GM18909 (cell line): ENCODE data around the gene DPM2.

Source experiments
- ATAC-seq: cut with Tn5 transposase; IDR thresholded peaks from one replicate; pipeline ENCODE4 v1.9.1; 2021; ENCODE audit warnings: mild to moderate bottlenecking; ENCODE audit not compliant: unreplicated experiment, poor library complexity

DPM2 gene

DNA sequence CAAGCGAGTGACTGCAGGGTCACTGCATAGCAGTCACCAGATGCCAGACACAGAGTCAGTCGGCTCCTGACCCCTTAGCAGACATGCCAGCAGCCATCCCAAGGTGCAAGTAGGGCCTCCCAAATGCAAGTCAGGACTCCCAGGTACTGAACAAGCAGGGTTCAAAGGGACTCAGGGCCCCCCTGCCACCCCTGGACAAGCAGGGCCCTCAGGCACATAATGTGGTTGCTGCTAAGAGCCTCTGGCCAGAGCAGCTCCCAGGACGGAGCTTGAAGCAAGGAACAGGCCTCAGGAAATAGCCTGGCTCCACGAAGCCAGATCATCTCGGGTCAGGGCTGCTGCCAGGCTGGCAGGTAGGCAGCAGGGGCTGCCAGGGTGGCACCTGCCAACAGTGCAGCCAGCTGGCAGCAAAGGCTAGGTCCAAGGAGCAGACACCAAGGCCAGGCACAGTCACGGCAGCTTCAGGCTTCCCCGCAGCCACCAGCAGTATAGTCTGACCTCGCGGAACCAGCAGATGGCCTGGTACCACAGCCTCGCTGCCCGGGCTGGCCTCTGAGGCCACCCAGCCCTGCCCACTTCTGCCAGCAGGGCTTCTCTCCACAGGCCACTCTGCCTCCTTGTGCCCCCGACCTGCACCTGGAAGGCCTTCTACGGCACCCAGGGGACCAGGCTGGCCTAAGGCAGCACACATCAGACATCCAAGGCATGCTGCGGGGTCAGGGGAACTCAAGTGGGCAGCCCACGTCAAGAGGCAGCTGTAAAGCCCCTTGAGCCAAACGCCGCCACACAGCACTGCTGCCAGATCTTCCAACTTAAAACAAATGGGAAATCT is 35.7 kb upstream of the DPM2 start:
- ATAC-seq = no peak

DNA sequence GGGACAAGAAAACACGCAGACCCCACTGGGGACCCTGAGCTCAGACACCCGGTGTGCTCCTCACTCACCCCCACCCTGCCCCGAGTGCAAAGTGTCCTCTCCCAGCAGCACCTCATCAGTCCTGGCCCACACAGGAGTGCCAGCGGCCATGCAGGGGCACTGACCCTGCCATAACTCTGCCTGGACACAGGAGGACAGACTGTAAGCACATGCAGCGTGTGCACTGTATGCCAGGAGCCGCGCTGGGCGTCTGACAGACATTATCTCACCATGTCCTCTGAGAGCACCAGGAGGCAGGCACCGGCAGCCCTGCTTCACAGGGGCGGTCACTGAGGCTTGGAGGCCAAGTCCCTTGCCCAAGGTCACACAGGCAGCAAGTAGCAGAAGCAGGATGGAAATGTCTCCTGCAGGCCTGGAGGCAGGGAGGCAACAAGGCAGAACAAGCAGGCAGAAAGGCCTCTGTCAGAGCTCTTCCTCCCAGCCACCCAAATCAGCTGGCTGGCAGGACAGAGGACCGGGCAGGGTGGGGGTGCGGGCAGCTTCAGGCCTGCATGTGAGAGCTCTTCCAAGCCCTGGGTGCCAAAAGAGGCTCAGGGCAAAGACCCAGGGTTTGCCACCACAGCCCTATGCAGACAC is 34.7 kb upstream of the DPM2 start:
- no peak for ATAC-seq

DNA sequence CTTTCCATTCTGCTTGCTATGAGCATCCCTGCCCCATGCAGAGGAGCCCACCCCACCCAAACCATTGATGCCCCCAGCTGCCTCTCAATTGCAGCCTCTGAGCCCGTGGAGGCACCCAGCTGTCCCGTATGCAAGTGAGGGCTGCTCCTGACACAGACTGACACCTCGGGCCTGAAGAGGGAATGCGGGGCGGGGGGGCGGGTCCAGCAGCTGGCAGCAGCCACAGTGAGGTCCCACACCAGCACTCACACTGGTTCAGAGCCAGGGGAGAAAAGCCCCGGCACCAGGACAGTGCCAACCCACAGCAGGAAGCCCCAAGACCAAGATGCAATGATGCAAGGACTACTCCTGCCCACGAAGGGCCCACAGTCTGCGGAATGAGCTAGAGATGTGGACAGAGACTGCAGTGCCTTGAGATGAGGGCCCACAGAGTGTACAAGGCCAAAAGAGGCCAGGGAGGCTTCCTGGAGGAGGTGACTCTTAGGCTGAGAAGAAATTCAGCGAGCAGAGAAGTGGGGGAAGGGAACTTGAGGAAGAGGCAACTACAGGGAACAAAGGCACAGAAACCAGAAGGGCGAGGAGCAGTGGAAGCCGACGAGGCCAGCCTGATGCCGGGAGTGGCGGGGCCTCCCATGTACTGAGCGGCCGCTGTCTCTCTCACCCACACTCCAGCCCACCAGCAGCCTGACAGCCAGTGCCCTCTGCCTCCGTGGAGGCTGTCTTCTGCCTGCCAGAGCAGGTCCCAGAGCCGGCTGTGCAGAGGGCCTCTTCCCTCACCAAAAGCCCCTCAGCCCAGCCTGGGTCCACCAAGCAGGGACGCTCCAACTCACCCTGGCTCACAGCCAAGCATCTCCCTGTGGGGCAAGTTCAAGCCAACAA is 33.9 kb upstream of the DPM2 start:
- ATAC-seq = no peak

DNA sequence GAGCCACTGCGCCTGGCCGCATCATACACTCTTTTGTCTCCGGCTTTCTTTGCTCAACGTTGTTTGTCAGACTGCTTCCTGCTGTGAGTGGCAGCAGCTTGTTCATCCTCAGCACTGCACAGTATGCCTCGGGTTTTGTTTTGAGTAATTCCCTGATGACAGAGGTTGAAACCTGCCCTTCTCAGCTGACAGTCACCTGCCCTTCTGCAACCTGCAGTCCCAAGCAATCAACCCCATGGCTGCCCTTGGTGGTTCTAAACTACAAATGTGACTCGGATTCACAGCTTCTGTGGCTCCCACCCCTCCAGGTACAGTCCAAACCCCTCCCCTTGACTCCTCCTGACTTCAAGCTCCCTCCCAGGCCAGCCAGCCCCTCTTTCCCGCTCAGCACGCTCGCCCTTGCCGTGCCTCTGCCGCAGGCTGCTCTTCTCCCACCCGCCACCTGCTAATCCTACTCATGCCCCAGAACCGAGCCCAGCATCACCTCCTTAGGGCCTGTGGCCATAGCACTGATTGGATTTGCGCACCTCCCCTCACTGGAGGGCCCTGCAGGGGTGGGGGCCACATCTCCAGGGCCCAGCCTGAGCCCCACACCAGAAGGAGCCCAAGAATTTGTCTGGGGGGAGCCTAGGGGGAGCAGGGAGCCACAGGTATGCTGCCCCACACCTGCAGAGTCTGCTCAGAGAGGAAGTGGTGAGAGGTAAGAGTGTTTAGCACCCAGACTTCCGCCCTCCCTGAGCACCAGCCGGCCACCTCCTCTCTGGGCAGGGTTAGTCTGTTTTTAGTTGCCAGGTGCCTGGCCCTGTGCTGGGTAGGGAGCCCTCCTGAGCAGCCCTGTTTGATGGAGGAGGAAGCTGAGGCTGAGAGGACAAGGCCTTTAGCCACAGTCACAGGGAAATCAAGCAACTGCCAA is 33.0 kb upstream of the DPM2 start:
- peak; percentile 73 for ATAC-seq

DNA sequence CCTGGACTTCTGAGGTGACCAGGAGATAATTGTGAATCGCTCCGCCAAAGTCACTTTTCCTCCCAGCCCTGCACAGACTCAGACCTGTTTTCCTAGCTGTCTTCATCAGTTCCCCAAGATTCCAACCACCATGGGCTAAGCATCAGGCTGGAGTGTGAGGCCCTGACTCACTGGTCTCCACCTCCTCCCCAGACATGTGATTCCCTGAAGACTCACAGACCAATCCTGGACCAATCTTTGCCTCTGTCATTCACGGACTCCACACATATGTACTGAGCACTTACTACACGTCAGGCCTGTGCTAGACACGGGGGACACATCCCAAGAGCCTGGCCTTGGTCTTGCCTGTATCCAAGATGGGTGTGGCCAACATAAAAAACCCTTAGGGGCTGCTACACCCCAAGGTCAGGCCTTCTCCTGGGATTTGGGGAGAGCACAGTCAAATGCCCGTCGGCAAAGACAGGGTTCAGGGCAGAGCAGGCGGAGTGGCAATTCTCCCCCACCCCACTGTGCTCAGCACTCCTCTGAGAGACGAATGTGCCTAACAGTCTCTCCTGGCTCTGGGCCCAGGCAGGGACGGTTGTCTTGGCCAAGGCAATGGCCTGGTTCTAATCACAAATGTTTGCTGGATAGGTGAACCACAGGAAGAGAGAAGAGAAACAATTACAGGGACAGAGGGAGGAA is 31.2 kb upstream of the DPM2 start:
- ATAC-seq = no peak

DNA sequence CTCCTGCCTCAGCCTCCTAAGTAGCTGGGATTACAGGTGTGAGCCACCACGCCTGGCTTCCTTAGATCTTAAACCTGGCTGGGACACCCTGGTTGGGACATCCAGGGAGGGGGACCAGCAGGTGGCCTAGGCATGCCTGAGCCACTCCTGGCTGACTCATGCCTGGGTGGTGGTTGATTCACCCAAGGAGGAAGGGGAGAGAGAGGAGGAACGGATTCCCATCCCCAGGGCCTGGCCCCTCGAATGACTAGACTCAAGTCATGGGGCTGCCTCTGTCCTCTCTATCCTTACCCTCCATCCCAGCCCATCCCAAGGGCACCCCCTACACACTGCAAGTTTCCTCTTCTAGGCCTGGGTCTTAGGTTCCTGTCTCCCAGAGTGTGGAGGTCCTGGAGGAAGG is 30.4 kb upstream of the DPM2 start:
- no peak for ATAC-seq

DNA sequence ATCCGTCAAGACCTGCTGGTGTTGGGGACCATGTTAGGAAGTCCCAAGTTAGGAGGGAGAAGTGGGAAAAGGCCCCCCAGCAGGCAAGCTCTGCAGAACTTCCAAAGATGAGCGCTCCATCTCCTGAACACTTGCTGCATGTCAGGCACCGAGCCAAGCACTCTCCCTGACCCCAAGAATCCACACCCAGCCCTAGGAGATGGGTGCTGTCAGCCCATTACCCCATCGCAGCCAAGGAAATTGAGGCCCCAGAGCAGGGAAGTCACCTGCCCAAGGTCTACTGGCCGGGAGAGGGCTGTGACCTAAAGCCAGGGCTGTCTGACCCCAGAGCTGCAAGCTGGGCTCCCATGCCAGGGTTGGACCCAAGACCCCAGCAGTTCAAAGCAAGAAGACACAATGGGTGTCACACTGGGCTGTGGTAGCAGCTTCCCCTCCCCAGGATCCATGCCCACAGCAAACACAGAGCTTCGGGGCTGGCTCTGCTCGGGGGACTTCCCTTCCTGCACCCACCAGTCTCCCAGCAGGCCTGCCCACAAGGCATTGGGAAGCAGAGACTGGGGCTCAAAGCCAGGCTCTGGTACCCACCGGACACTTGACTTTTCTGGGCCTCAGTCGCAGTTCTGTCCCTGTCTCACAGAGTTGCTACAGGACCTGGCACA is 29.6 kb upstream of the DPM2 start:
- no peak for ATAC-seq

DNA sequence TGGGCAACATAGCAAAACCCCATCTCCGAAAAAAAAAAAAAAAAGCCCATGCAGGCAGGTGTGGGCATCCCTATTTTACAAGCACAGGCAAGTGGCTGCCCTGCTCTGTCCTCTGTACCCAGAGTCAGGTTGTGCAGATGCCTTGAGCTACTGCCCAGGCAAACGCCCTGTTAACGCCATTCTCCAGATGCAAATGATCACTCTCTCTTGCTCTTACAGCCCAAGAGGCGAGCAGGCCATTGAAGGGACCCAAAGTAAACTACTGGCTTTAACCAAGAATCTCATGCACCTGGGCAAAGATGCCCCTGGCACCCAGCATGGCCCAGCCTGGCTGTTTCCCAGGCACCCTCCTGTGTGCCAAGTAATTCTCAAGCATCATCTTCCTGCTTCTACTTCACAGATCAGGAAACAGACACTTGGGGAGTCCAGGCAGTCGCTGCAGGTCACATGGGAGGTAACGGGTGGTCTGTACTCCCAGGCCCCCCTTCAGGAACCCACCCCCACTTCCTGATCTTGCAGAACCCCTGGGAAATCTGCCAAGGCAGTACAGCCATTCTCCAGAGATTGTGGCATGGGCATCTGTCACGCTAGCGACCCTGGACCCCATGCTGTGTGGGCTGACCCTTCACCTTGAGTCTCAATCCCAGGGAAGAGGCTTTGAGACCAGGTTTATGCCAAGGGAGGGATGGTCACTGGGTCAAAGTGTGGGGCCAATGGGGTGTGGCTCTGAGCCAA is 28.9 kb upstream of the DPM2 start:
- no peak for ATAC-seq

DNA sequence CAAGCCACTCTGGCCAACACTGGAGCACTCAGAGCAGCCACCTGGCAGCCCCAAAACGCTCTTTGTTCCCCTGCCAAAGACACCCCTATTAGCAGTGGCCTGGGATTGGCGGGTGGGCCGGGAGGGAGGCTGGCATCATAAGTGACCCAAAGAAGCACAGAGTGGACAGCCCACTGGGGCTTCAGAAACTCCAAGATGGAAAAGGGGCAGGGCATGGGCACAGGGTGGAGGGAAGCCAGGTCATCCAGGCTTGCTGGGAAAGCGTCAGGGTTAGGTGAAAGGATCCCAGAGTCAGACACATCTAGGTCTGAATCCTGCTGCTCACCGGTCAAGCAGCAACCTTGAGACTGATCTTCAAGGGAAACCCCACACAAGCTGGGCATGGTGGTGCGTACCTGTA is 28.3 kb upstream of the DPM2 start:
- no peak for ATAC-seq

DNA sequence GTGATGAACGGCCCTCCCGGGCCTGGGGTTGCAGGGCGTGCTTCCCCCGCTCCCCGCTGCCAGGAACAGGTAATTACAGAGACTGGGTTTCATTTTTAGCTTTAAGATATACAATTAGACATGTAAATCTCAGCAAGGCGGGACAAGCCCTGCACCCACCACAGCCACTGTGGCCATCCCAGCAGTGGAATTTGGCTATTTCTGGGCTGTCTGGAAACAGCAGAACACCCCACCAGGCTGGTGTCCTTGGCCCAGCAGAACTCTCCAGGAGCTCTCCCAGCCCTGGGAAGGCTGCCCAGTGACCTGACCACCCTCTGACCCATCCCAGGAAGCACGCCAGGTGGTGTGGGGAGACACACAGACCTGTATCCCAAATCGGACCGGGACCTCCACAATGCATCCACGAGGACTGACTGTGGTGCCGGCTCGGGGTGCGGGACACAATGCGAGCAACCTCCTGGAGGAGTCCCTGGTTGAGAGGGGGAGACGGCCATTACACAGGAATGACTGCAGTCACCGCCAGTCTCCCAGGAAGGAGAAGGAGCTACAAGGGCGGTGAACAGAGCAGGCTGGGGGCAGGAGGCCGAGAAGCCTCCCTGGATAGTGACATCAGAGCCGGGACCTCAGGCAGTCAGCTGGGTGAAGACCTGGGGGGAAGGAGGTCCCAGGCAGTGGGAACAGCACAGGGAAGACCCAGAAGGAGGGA is 25.9 kb upstream of the DPM2 start:
- ATAC-seq = no peak

DNA sequence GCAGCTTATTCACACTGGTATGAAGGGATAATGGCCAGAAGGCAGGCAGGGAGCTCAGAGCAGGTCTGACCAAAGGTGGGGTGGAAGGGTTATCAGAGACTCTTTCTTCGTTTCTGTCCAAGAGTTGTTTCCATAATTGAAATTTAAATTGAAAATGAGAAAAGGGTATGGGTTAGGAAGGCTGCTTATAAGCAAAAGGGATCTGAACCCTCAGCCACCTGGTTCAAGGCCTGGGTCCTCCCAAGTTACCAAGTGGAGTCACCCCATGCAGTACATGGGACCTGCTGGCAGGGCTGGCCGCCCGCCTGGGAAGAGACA is 25.3 kb upstream of the DPM2 start:
- no peak for ATAC-seq

DNA sequence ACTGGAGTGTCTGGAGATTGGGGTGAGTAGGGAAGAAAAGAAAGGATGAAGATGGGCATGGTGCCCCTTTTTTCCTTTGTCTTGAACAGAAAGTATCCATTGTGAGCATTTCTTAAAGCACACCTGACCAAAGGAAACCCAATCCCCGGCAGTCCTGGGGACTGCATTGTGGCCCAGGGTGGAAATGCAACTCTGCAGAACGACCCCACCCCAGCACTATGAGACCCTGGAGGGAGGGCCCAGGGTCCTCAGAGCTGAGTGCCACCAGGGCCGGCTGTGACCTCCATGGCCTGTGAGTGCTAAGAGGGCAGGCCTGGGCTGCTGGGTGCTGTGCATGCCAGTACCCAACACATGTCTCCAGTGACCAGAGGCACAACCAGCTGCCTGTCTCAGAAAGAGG is 24.6 kb upstream of the DPM2 start:
- ATAC-seq = no peak

DNA sequence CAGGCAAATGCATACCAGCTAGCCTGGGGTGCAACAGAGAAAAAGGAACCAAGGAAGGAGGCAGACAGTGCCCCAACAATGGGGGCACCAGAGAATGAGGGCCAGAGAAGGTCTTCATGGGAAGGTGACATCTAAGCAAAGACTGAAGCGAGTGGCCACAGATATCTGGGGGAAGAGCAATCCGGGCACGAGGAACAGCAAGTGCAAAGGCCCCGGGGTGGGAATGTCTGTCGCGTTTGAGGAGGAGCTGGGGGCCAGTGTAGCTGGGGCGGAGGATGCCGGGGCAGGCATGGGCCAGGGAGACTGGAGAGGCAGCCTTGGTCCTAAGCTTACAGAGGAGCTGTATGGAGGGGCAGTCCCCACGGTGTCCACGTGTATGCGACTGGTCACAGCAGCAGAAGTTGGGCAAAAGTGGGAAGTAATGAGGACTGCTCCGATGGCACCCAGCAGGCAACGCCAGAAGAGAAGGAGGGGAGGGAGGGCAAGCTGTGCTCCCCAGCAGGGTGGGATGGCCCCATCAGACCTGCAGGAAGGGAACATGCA is 24.0 kb upstream of the DPM2 start:
- ATAC-seq = no peak

DNA sequence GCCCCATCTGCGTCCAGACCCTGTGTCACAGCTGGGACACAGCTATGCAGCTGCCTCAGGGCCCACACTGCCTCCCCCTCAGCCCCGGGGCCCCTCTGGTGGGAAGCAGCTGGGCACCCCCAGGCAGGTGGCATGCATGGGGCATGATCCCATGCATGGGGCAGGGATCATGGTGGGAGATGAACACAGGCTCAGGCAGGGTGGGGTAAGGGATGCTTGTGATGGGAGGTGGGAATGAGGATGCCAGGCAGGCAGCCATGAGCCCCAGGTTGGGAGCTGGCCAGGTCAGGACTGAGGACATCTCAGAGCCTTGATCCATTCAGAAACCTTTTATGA is 23.5 kb upstream of the DPM2 start:
- no peak for ATAC-seq

DNA sequence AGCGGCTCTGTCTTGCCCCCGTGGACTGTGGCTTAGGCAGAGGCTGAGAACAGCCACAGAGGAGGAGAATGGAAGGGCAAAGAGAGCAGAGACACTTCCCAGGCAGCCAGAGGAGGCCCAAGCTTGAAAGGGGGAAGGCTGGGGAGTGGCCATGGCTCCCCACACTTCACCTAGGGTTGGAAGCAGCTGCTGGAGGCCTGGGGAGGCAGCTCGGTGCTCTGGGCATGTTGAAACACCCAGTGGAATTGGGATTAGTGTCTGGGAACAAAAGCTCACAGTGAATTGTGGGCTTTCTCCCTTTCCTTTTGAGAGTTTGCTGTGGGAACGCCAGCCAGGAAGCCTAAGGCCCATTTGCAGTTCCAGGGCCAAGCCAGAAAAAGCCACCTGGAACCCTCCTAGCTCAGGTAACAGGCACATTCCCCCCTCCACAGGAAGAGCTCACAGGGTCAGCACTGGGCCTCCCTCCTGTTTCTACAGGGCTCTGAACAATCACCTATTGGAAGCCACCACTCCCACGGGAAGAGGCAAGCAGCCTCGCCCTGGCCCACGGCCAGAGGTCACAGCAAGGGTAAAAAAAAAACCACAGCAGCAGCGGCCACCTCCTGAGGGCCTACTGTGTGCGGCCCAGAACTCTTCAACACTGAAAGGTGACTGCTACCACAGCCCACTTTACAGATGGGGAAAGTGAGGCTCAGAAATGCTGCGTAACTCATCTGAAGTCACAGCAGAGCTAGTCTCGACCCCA is 22.9 kb upstream of the DPM2 start:
- ATAC-seq = no peak

DNA sequence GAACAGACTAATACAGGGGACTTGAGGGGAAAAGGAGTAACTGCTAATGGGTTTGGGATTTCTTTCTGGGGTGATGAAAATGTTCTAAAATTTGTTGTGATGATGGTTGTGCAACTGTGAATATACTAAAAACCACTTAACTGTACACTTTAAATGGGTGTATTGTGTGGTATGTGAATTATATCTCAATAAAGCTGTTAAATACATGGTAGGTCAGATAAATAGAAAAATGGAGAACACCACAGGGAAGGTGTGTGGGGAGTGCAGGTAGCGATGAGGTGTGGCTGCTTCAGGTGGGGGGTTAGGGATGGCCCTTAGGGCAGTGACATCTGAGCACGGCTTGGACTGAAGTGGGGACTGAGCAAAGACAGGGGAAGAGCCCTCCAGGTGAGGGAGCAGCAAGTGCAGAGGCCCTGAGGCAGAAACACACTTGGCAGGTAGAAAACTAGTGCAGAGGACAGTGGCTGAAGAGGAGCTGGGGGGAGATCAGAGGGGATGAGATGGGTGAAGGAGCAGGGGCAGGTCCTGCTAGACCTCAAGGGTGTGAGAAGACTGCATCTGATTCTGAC is 22.3 kb upstream of the DPM2 start:
- ATAC-seq = no peak

DNA sequence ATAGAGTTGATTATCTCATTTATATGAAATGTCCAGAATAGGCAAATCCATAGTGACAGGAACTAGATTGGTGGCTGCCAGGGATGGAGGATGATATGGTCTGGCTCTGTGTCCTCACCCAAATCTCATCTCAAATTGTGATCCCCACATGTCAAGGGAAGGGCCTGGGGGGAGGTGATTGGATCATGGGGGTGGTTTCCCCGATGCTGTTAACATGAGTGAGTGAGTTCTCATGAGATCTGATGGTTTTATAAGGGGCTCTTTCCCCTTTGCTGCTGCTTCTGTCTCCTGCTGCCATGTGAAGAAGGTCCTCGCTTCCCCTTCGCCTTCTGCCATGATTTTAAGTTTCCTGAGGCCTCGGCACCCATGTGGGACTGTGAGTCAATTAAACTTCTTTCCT is 21.7 kb upstream of the DPM2 start:
- no peak for ATAC-seq
